Esophagus muscularis mucosa (tissue), 4 donors: ENCODE measurements around the gene SOX8. TPM values are rescaled to one million over a fixed set of nuclear protein-coding genes. Genes with fewer than 3 reads are reported as not detected.

Experiments
- DNase-seq: peaks from one replicate; pipeline ENCODE4 v3.0.0-alpha.2; 2017; ENCODE audit errors: extremely low spot score
- H3K27ac ChIP-seq, 4 donors: fragments of 200-600 bp; sonication (generic); replicated peaks in 1 of 4; 1 replicate in 3 of 4; 2 replicates in 1 of 4; pipeline ENCODE4 v1.5.1; 2016 to 2019; ENCODE audit warnings: mild to moderate bottlenecking in 1 of 4
- H3K27me3 ChIP-seq, 4 donors: fragments of 200-600 bp; sonication (generic); one replicate each; pipeline versions ENCODE4 v1.5.1 to v1.6.0; 2016 to 2019
- H3K36me3 ChIP-seq, 4 donors: fragments of 200-600 bp; sonication (generic); one replicate each; pipeline ENCODE4 v1.5.1; 2016 to 2019
- H3K4me1 ChIP-seq, 4 donors: fragments of 200-600 bp; sonication (generic); one replicate each; pipeline ENCODE4 v1.5.1; 2016 to 2019
- H3K4me3 ChIP-seq, 4 donors: fragments of 200-600 bp; sonication (generic); 1 replicate in 2 of 4; 2 replicates in 2 of 4; pipeline ENCODE4 v1.5.1; 2016 to 2019; ENCODE audit warnings: mild to moderate bottlenecking in 4 of 4, moderate library complexity in 1 of 4
- H3K9me3 ChIP-seq, 4 donors: fragments of 200-600 bp; sonication (generic); 1 replicate in 3 of 4; 2 replicates in 1 of 4; pipeline ENCODE4 v1.5.1; 2016 to 2019
- EP300 ChIP-seq: sonication (generic); formaldehyde crosslinking; IDR thresholded peaks from one replicate; pipeline ENCODE4 v1.6.1; 2017; ENCODE audit warnings: antibody characterized with exemption
- POLR2A ChIP-seq: fragments of 450-650 bp; IDR thresholded peaks from one replicate; pipeline ENCODE4 v1.6.1; 2017; ENCODE audit warnings: antibody characterized with exemption, moderate library complexity, mild to moderate bottlenecking, low read depth
- POLR2AphosphoS5 ChIP-seq, 2 donors: sonication (generic); formaldehyde crosslinking; IDR thresholded peaks; one replicate each; pipeline ENCODE4 v1.6.1; 2017; ENCODE audit warnings: antibody characterized with exemption in 2 of 2
- WGBS: methylation state at CpG from one replicate; pipeline ENCODE4 v1.1.5; 2018; 5-methylcytosine and 5-hydroxymethylcytosine counted together
- intact Hi-C: fragments of 100-400 bp; cut with DNase I; formaldehyde crosslinking; loops from one replicate; pipeline ENCODE4 v1.15.1; 2023
- total RNA-seq, 4 donors: library from RNA; depleted of rRNA; stranded (reverse); fragments of >200 nt; gene quantifications; one replicate each; pipeline versions ENCODE4 v1.1.0 to v1.2.1, GENCODE V29; 2016
- TF ChIP-seq, protein P1 (sequence below), 3 experiments: fragments of 200-600 bp in 2 of 3; fragments of 450-650 bp in 1 of 3; sonication (generic) in 2 of 3; IDR thresholded peaks; one replicate each; pipeline ENCODE4 v1.5.1; 2017 to 2019; ENCODE audit warnings: antibody characterized with exemption in 3 of 3, mild to moderate bottlenecking in 2 of 3, moderate library complexity in 1 of 3

SOX8 gene
- total RNA-seq, 4 donors from 2014 or later: 4.1 to 4.6 (median 4.3) TPM

DNA sequence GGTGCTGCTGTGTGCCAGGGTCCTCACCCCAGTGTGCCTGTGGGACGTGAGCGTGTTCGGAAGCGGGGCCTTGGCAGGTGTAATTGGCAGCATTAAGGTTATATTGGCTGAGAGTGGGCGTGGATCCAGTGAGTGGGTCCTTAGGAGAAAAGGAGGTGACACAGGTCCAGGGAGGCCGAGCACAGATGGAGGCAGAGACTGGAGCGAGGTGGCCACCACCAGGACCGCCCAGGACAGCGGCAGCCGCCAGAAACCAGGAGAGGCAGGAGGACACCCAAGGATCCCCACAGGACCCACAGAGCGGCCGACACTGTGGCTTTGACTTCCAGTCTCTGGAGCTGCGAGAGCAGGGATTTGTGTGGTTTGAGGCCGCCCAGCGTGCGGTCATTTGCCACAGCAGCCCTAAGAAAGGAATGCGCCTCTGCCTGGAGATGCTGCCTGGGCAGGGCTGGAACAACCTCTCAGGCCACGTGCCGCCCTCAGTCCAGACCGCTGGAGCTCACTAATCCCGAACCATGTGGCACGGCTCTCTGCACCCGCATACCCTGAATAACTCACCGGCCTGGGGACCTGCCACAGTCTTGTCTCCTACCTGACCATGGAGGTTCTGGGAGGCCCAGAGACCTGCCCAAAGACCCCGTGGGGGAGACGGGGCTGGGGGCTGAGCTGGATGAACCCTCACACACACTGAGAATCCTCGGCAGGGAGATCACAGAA, 45.4 kb downstream of the SOX8 start:
- Histone ChIP-seq H3K4me1 (peaks cover 3 to 24% (median 6%) of the 10 kb centered on the region in 4 donors), H3K9me3 (no peaks in the 10 kb centered on the region), H3K4me3 (no peak overlapping the region), H3K27ac (no peak overlapping the region), H3K36me3 (no peaks in the 10 kb centered on the region), H3K27me3 (peaks cover 0 to 78% (median 4%) of the 10 kb centered on the region in 4 donors)
- TF ChIP-seq POLR2AphosphoS5 (IDR thresholded peaks at IDR 0.05): no peak
- no peak for TF ChIP-seq POLR2A
- DNase-seq: no peak
- intact Hi-C loops: no loop called here
- 85% methylated on average over 27 of the region's 27 CpGs for WGBS

DNA sequence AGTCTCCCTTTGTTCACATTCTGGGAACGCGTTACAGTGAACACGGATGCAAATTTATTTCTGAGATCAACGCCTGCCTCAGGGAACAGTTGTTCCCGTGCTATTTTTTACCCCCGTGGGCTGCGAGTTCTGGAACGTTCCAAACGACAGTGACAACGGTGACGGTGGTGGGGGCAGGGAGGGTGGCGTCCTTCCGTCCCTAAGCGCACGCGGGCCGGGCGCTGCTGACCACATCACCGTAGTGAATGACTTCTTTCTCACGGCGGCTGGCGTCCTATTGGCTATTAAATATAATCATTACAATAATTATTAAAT, 45.9 kb downstream of the SOX8 start:
- TF ChIP-seq POLR2A: no peak
- no peak for TF ChIP-seq POLR2AphosphoS5 (IDR thresholded peaks at IDR 0.05)
- TF ChIP-seq, protein P1, sequence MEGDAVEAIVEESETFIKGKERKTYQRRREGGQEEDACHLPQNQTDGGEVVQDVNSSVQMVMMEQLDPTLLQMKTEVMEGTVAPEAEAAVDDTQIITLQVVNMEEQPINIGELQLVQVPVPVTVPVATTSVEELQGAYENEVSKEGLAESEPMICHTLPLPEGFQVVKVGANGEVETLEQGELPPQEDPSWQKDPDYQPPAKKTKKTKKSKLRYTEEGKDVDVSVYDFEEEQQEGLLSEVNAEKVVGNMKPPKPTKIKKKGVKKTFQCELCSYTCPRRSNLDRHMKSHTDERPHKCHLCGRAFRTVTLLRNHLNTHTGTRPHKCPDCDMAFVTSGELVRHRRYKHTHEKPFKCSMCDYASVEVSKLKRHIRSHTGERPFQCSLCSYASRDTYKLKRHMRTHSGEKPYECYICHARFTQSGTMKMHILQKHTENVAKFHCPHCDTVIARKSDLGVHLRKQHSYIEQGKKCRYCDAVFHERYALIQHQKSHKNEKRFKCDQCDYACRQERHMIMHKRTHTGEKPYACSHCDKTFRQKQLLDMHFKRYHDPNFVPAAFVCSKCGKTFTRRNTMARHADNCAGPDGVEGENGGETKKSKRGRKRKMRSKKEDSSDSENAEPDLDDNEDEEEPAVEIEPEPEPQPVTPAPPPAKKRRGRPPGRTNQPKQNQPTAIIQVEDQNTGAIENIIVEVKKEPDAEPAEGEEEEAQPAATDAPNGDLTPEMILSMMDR (IDR thresholded peaks at IDR 0.05): no peak
- TF ChIP-seq EP300: no peak
- intact Hi-C loops: no loop called here
- Histone ChIP-seq H3K36me3 (no peaks in the 10 kb centered on the region), H3K4me1 (peaks cover 3 to 24% (median 6%) of the 10 kb centered on the region in 4 donors), H3K4me3 (no peak overlapping the region), H3K27me3 (peaks cover 0 to 78% (median 4%) of the 10 kb centered on the region in 4 donors), H3K9me3 (no peaks in the 10 kb centered on the region), H3K27ac (no peak overlapping the region)
- no peak for DNase-seq
- 81% methylated on average over 22 of the region's 22 CpGs for WGBS

DNA sequence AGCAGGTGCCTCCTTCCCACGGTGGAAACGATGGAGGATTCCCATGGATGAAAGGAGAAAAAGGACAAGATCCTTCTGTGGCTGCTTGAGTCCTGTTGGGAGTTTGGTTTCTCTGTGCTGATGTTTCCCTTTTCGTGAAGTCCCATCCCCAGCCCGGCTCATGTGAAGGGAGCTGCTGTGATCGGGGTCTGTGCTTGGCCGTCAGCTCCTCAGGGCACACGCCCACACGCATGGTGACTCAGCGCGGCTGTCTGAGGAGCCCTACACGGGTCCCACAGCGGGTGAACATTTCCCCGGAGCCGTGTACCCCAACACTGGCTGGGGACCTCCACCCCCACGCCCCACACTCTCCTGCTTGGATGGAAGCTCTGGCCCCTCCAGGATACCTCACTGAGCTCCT, 46.5 kb downstream of the SOX8 start:
- DNase-seq: no peak
- TF ChIP-seq, protein P1 (IDR thresholded peaks at IDR 0.05): no peak
- TF ChIP-seq POLR2A (no peak), EP300 (no peak), POLR2AphosphoS5 (IDR thresholded peaks at IDR 0.05) (no peak)
- peaks cover 3 to 24% (median 6%) of the 10 kb centered on the region in 4 donors for H3K4me1 ChIP-seq
- no peaks in the 10 kb centered on the region for H3K36me3 ChIP-seq
- intact Hi-C loops: no loop called here
- H3K27me3 ChIP-seq: peaks cover 0 to 78% (median 4%) of the 10 kb centered on the region in 4 donors
- no peak overlapping the region for H3K27ac ChIP-seq
- 37% methylated on average over 12 of the region's 15 CpGs for WGBS
- H3K9me3 ChIP-seq: no peaks in the 10 kb centered on the region
- no peak overlapping the region for H3K4me3 ChIP-seq

DNA sequence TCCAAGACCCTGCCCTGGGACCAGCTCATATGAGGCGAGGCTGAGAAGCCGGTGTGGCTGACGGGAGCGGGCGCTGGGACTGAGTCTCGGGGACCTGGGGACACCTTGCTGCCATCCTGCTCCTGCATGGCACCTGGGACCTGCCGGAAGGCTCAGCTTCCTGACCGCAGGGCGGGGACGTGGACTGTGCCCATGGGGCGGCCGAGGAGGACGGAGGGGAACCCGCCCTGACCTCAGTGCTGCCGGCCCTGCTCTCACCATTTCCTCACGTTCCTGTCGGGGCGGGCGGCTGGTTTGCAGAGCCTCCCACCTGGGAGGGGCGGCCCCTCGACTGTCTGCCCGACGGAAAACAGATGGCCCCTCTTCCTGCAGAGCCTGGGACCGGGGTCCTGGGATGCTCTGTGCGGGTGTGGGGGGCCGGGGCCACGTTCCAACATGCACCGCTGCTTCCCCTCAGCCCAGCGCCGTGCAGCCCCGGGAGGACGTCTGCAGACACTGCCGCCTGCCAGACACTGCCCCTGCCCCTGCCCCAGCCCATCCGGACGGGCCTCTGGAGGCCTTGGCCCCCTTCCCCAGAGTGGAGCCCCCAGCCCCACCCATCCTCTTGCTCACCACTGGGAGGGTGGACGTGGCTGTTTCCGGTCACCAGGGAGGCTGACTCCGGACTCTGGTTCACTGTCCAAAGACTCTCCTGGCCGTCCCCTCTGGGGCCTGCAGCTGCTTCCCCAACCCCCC, 47.1 kb downstream of the SOX8 start:
- WGBS: 70% methylated on average over 6 of the region's 39 CpGs
- Histone ChIP-seq H3K4me1 (peaks cover 3 to 24% (median 6%) of the 10 kb centered on the region in 4 donors), H3K27ac (no peak overlapping the region), H3K36me3 (no peaks in the 10 kb centered on the region), H3K27me3 (peaks cover 0 to 73% (median 4%) of the 10 kb centered on the region in 4 donors), H3K4me3 (no peak overlapping the region), H3K9me3 (no peaks in the 10 kb centered on the region)
- intact Hi-C loops: no loop called here
- TF ChIP-seq POLR2A (no peak), EP300 (no peak), POLR2AphosphoS5 (IDR thresholded peaks at IDR 0.05) (no peak)
- TF ChIP-seq, protein P1 (IDR thresholded peaks at IDR 0.05): no peak
- DNase-seq: no peak

DNA sequence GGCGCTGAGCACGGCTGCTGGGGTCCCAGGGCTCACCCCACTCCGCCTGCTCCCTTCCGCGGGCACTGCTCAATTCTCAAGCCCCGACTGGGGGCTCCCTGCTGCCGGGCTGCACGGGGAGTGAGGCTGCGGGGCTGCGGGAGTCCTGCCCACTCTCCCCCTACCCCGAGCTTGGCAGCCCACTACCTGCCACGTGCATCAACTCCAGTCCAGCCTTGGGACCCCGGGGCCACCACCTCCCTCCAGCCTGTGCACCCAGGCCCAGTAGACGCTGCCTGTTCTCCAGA, 47.6 kb downstream of the SOX8 start:
- Histone ChIP-seq H3K36me3 (no peaks in the 10 kb centered on the region), H3K9me3 (no peaks in the 10 kb centered on the region)
- WGBS: 55% methylated on average over 14 of the region's 14 CpGs

More for the DNA sequence above, 47.6 kb downstream of the SOX8 start:
- intact Hi-C loops: no loop called here
- peaks cover 3 to 24% (median 6%) of the 10 kb centered on the region in 4 donors for H3K4me1 ChIP-seq
- TF ChIP-seq EP300: no peak
- no peak for TF ChIP-seq POLR2AphosphoS5 (IDR thresholded peaks at IDR 0.05)
- TF ChIP-seq POLR2A: no peak
- TF ChIP-seq, protein P1 (IDR thresholded peaks at IDR 0.05): no peak
- DNase-seq: no peak
- H3K4me3 ChIP-seq: no peak overlapping the region
- H3K27ac ChIP-seq: no peak overlapping the region
- peaks cover 0 to 68% (median 4%) of the 10 kb centered on the region in 4 donors for H3K27me3 ChIP-seq
